DND-41 (cell line): Measurements from ENCODE around the gene ZNF503.

ENCODE experiments used
- ATAC-seq: fragments of 200-7000 bp; cut with Tn5 transposase; 3 replicates; pipeline ENCODE4 v1.9.1; 2021; ENCODE audit warnings: low read depth; ENCODE audit not compliant: insufficient read depth
- DNase-seq: peaks from one replicate; pipeline ENCODE4 v3.0.0-alpha.2; 2020
- H2AFZ ChIP-seq: 2 replicates; pipeline ENCODE4 v1.6.0; 2012; ENCODE audit warnings: low read depth, low read length
- H3K27ac ChIP-seq: 2 replicates; pipeline ENCODE4 v1.5.1; 2012; ENCODE audit warnings: low read length, inconsistent platforms
- H3K27me3 ChIP-seq: fragments of 200-600 bp; sonication (generic); 2 replicates; pipeline ENCODE4 v1.6.0; 2012; ENCODE audit warnings: low read length, mild to moderate bottlenecking, inconsistent platforms; ENCODE audit not compliant: insufficient read depth, poor library complexity
- H3K36me3 ChIP-seq: 2 replicates; pipeline ENCODE4 v1.5.1; 2012; ENCODE audit warnings: low read length, inconsistent platforms; ENCODE audit not compliant: insufficient read depth
- H3K4me1 ChIP-seq: 2 replicates; pipeline ENCODE4 v1.5.1; 2012; ENCODE audit warnings: mild to moderate bottlenecking, low read length; ENCODE audit not compliant: insufficient read depth
- H3K4me2 ChIP-seq: 2 replicates; pipeline ENCODE4 v1.6.0; 2012; ENCODE audit warnings: mild to moderate bottlenecking, moderate library complexity, low read length, inconsistent platforms; ENCODE audit not compliant: insufficient read depth
- H3K4me3 ChIP-seq, 2 experiments: fragments of 200-600 bp in 1 of 2; shearing (Covaris generic) in 1 of 2; 2 replicates each; pipeline ENCODE4 v1.5.1; 2012 to 2016; ENCODE audit warnings: inconsistent platforms in 2 of 2, low read length in 2 of 2, mild to moderate bottlenecking in 2 of 2, low read depth in 1 of 2, moderate library complexity in 1 of 2
- H3K79me2 ChIP-seq: 2 replicates; pipeline ENCODE4 v1.6.0; 2012; ENCODE audit warnings: low read length, inconsistent platforms; ENCODE audit not compliant: insufficient read depth
- H3K9ac ChIP-seq: 2 replicates; pipeline ENCODE4 v1.6.0; 2012; ENCODE audit warnings: low read depth, mild to moderate bottlenecking, inconsistent platforms, low read length, moderate library complexity
- H3K9me3 ChIP-seq: 2 replicates; pipeline ENCODE4 v1.5.1; 2012; ENCODE audit warnings: low read length, moderate library complexity, mild to moderate bottlenecking, inconsistent platforms; ENCODE audit not compliant: insufficient read depth, severe bottlenecking
- H4K20me1 ChIP-seq: 2 replicates; pipeline ENCODE4 v1.6.0; 2012; ENCODE audit warnings: low read length; ENCODE audit not compliant: insufficient read depth
- EZH2 ChIP-seq: IDR thresholded peaks from 3 replicates; pipeline ENCODE4 v1.6.1; 2012; ENCODE audit warnings: borderline replicate concordance, low read depth, mild to moderate bottlenecking, moderate library complexity, low read length, inconsistent platforms; ENCODE audit not compliant: severe bottlenecking
- TF ChIP-seq, protein P1 (sequence below): IDR thresholded peaks from 2 replicates; pipeline ENCODE4 v1.5.1; 2012; ENCODE audit warnings: borderline replicate concordance, low read length, moderate library complexity, mild to moderate bottlenecking; ENCODE audit not compliant: poor library complexity, severe bottlenecking; ENCODE audit errors: extremely low read depth

ZNF503 gene

DNA sequence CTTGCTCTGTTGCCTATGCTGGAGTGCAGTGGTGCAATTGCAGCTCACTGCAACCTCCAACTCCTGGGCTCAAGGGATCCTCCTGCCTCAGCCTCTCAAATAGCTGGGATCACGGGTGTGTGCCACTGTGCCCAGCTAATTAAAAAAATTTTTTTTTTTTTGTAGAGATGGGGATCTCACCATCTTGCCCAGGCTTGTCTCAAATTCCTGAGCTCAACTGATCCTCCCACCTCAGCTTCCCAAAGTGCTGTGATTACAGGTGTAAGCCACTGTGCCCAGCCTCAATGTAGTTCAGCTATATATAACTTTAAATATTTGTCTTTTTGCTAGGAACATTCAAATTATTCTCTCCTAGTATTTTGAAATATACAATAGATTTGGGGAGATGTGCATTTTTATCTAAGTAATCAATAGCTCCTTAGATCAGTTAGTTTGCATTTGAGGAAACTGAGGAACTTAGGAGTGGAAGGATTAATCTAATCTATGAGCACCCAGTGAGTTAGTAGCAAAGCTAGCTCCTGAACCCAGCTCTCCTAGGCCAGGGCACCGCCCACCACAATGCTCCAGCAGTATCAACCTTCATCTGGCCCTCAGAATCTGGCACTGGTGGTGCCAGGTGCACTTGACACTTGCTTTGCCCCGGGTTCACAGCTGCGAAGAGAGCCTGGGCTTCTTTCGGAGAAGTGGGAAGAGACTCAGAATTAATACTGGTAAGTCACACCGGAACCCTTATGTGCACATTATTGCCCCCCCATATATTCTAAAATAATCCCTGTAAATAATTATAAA, 23.9 kb upstream of the ZNF503 start:
- TF ChIP-seq, protein P1, sequence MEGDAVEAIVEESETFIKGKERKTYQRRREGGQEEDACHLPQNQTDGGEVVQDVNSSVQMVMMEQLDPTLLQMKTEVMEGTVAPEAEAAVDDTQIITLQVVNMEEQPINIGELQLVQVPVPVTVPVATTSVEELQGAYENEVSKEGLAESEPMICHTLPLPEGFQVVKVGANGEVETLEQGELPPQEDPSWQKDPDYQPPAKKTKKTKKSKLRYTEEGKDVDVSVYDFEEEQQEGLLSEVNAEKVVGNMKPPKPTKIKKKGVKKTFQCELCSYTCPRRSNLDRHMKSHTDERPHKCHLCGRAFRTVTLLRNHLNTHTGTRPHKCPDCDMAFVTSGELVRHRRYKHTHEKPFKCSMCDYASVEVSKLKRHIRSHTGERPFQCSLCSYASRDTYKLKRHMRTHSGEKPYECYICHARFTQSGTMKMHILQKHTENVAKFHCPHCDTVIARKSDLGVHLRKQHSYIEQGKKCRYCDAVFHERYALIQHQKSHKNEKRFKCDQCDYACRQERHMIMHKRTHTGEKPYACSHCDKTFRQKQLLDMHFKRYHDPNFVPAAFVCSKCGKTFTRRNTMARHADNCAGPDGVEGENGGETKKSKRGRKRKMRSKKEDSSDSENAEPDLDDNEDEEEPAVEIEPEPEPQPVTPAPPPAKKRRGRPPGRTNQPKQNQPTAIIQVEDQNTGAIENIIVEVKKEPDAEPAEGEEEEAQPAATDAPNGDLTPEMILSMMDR, result no peak
- no peak for TF ChIP-seq EZH2
- no peaks in the 10 kb centered on the region for H3K79me2 ChIP-seq
- no peak overlapping the region for H3K27ac ChIP-seq
- peaks cover 5% of the 10 kb centered on the region for H3K27me3 ChIP-seq
- H3K4me1 ChIP-seq, result no peaks in the 10 kb centered on the region
- H3K9me3 ChIP-seq, result no peaks in the 10 kb centered on the region
- ATAC-seq, result no peak
- DNase-seq, result no peak
- H2AFZ ChIP-seq, result no peak overlapping the region
- H3K9ac ChIP-seq, result no peak overlapping the region
- no peak overlapping the region for H3K4me3 ChIP-seq
- H3K4me2 ChIP-seq, result no peak overlapping the region
- H3K36me3 ChIP-seq, result no peaks in the 10 kb centered on the region
- no peaks in the 10 kb centered on the region for H4K20me1 ChIP-seq

DNA sequence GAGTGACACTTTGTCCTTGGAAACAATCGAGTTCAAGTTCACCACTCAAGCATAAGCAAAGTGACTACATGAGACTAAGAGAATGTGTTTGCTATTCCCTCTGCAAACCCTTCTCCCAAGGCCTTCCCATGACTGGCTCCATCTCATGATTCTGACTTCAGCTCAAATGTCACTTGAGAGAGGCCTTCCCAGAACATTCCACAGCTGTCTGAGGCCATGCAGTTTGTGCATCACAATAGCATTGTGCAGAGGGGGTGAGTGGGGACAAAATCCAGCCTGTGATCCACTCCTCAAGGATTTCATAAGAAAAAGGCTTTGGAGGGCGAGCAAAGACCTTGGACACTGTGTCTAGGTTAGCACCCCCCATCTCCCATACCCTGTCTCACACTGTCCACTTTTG, 23.0 kb upstream of the ZNF503 start:
- DNase-seq (no peak), ATAC-seq (no peak)
- H3K27ac ChIP-seq, result no peak overlapping the region
- no peaks in the 10 kb centered on the region for H3K79me2 ChIP-seq
- H3K4me2 ChIP-seq, result no peak overlapping the region
- H3K9ac ChIP-seq, result no peak overlapping the region
- TF ChIP-seq EZH2, result no peak
- TF ChIP-seq, protein P1, result no peak
- peaks cover 5% of the 10 kb centered on the region for H3K27me3 ChIP-seq
- H3K4me1 ChIP-seq, result no peaks in the 10 kb centered on the region
- H2AFZ ChIP-seq, result no peak overlapping the region
- no peaks in the 10 kb centered on the region for H3K9me3 ChIP-seq
- H3K4me3 ChIP-seq, result no peak overlapping the region
- H4K20me1 ChIP-seq, result no peaks in the 10 kb centered on the region
- no peaks in the 10 kb centered on the region for H3K36me3 ChIP-seq

DNA sequence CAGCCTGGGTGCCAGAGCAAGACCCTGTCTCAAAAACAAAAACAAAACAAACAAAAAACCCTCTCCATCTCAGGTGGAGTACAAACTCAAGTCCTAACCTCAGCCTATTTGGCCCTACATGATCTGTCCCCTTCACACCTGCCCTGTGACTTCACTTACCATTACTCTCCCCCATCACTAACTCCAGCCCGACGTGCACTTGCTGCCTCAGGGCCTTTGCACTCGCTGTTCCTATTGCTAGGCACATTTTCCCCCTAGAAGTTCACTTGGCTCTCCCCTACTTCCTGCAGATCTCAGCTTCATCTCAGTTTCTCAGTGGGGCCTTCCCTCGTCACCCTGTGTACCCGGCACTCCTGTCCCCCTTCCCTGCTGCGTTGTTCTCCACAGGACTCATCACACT, 21.3 kb upstream of the ZNF503 start:
- Histone ChIP-seq H3K9me3 (no peaks in the 10 kb centered on the region), H3K4me3 (no peak overlapping the region), H3K4me1 (no peaks in the 10 kb centered on the region), H3K27me3 (peaks cover 5% of the 10 kb centered on the region), H3K27ac (no peak overlapping the region), H3K9ac (no peak overlapping the region), H3K79me2 (no peaks in the 10 kb centered on the region), H4K20me1 (no peaks in the 10 kb centered on the region), H2AFZ (no peak overlapping the region), H3K36me3 (no peaks in the 10 kb centered on the region), H3K4me2 (no peak overlapping the region)
- DNase-seq, result no peak
- TF ChIP-seq, protein P1, result no peak
- TF ChIP-seq EZH2, result no peak
- ATAC-seq, result no peak
